WTC11 (cell line): ENCODE measurements around the gene RASSF9. TPM values are rescaled to one million over a fixed set of nuclear protein-coding genes. Genes with fewer than 3 reads are reported as not detected.

Source experiments
- ATAC-seq: fragments of 200-7000 bp; cut with Tn5 transposase; 2 replicates; pipeline ENCODE4 v1.10.0; 2021; ENCODE audit warnings: mild to moderate bottlenecking, moderate library complexity
- CTCF ChIA-PET: fragments of 300-600 bp; sonication (Branson Sonifier 250); formaldehyde crosslinking; loops from one replicate; lab custom pipeline; 2021; ENCODE audit warnings: antibody characterized with exemption; lab: Charles Lee
- POLR2A ChIA-PET: fragments of 350-600 bp; sonication (Branson Sonifier 250); formaldehyde crosslinking; loops from one replicate; lab custom pipeline; 2021; ENCODE audit warnings: antibody characterized with exemption; lab: Charles Lee
- DNase-seq: peaks from one replicate; pipeline ENCODE4 v3.0.0; 2021; ENCODE audit warnings: low spot score
- H3K27ac Mint-ChIP-seq: 2 replicates; pipeline ENCODE4 v1.8.0; 2021; ENCODE audit warnings: mixed read lengths
- H3K27me3 Mint-ChIP-seq: 2 replicates; pipeline ENCODE4 v1.8.0; 2021; ENCODE audit warnings: low read depth, mild to moderate bottlenecking, moderate library complexity, mixed read lengths
- H3K36me3 Mint-ChIP-seq: 2 replicates; pipeline ENCODE4 v1.8.0; 2021; ENCODE audit warnings: mixed read lengths
- H3K4me1 Mint-ChIP-seq: 2 replicates; pipeline ENCODE4 v1.8.0; 2022; ENCODE audit warnings: mixed read lengths
- H3K4me3 Mint-ChIP-seq: 2 replicates; pipeline ENCODE4 v1.8.0; 2021; ENCODE audit warnings: mild to moderate bottlenecking, moderate library complexity, mixed read lengths
- H3K9me3 Mint-ChIP-seq: 2 replicates; pipeline ENCODE4 v1.8.0; 2021; ENCODE audit warnings: mixed read lengths
- CBFB ChIP-seq: sonication (generic); formaldehyde crosslinking; IDR thresholded peaks from 2 replicates; pipeline ENCODE4 v1.8.1; 2022; ENCODE audit warnings: mild to moderate bottlenecking, low read depth, missing genetic modification reagents
- ELF4 ChIP-seq: sonication (generic); formaldehyde crosslinking; IDR thresholded peaks from 2 replicates; pipeline ENCODE4 v1.8.1; 2022; ENCODE audit warnings: low read depth, mild to moderate bottlenecking, moderate library complexity, missing genetic modification reagents
- ESRRA ChIP-seq: sonication (generic); formaldehyde crosslinking; IDR thresholded peaks from 2 replicates; pipeline ENCODE4 v1.8.1; 2022; ENCODE audit warnings: mild to moderate bottlenecking, missing genetic modification reagents, borderline replicate concordance
- ETV6 ChIP-seq: sonication (generic); formaldehyde crosslinking; IDR thresholded peaks from 2 replicates; pipeline ENCODE4 v1.8.1; 2022; ENCODE audit warnings: mild to moderate bottlenecking, missing genetic modification reagents
- FOXJ3 ChIP-seq: sonication (generic); formaldehyde crosslinking; IDR thresholded peaks from 2 replicates; pipeline ENCODE4 v1.9.0; 2021; ENCODE audit warnings: missing genetic modification reagents, mild to moderate bottlenecking, borderline replicate concordance
- IRF2 ChIP-seq: sonication (generic); formaldehyde crosslinking; IDR thresholded peaks from 2 replicates; pipeline ENCODE4 v1.8.0; 2022; ENCODE audit warnings: low read depth, missing genetic modification reagents, borderline replicate concordance
- MXD4 ChIP-seq: fragments of 250-450 bp; sonication (Bioruptor Pico); IDR thresholded peaks from 2 replicates; pipeline ENCODE4 v1.8.0; 2021; ENCODE audit warnings: mild to moderate bottlenecking, moderate library complexity, borderline replicate concordance
- NFE2L1 ChIP-seq: sonication (generic); formaldehyde crosslinking; IDR thresholded peaks from 2 replicates; pipeline ENCODE4 v1.8.1; 2023; ENCODE audit warnings: missing genetic modification reagents
- NFYB ChIP-seq: sonication (generic); formaldehyde crosslinking; conservative IDR thresholded peaks from 2 replicates; pipeline ENCODE4 v1.8.0; 2022; ENCODE audit warnings: low read depth, missing genetic modification reagents
- NR3C1 ChIP-seq: sonication (generic); formaldehyde crosslinking; conservative IDR thresholded peaks from 2 replicates; pipeline ENCODE4 v1.8.1; 2023; ENCODE audit warnings: low read depth, mild to moderate bottlenecking, missing genetic modification reagents
- SOX15 ChIP-seq: fragments of 250-450 bp; sonication (Bioruptor Pico); IDR thresholded peaks from 2 replicates; pipeline ENCODE4 v1.9.0; 2021; ENCODE audit warnings: mild to moderate bottlenecking
- SP1 ChIP-seq: sonication (generic); formaldehyde crosslinking; conservative IDR thresholded peaks from 2 replicates; pipeline ENCODE4 v1.8.1; 2022; ENCODE audit warnings: missing genetic modification reagents
- TCF7 ChIP-seq: sonication (generic); formaldehyde crosslinking; IDR thresholded peaks from 2 replicates; pipeline ENCODE4 v1.8.0; 2022; ENCODE audit warnings: mild to moderate bottlenecking, low read depth, missing genetic modification reagents, moderate library complexity
- TEAD1 ChIP-seq: sonication (generic); formaldehyde crosslinking; IDR thresholded peaks from 2 replicates; pipeline ENCODE4 v1.8.0; 2022; ENCODE audit warnings: mild to moderate bottlenecking, missing genetic modification reagents
- TEAD4 ChIP-seq: sonication (generic); formaldehyde crosslinking; IDR thresholded peaks from 2 replicates; pipeline ENCODE4 v1.8.0; 2022; ENCODE audit warnings: mild to moderate bottlenecking, missing genetic modification reagents
- ZNF121 ChIP-seq: sonication (generic); formaldehyde crosslinking; IDR thresholded peaks from 2 replicates; pipeline ENCODE4 v1.8.0; 2023; ENCODE audit warnings: missing genetic modification reagents
- ZNF219 ChIP-seq: sonication (generic); formaldehyde crosslinking; IDR thresholded peaks from 2 replicates; pipeline ENCODE4 v1.8.0; 2023; ENCODE audit warnings: missing genetic modification reagents, mild to moderate bottlenecking, borderline replicate concordance
- ZNF263 ChIP-seq: sonication (generic); formaldehyde crosslinking; IDR thresholded peaks from 2 replicates; pipeline ENCODE4 v1.8.1; 2022; ENCODE audit warnings: low read depth, mild to moderate bottlenecking, moderate library complexity, missing genetic modification reagents
- ZNF396 ChIP-seq: fragments of 250-450 bp; sonication (Bioruptor Pico); IDR thresholded peaks from 2 replicates; pipeline ENCODE4 v1.8.0; 2021; ENCODE audit warnings: mild to moderate bottlenecking, moderate library complexity, borderline replicate concordance
- total RNA-seq: library from RNA; stranded (reverse); gene quantifications from 3 replicates; pipeline ENCODE4 v1.2.3, GENCODE V29; 2021
- TF ChIP-seq, protein P1 (sequence below): sonication (generic); formaldehyde crosslinking; IDR thresholded peaks from 2 replicates; pipeline ENCODE4 v1.8.0; 2022; ENCODE audit warnings: mild to moderate bottlenecking, missing genetic modification reagents
- TF ChIP-seq, protein P2 (sequence below): sonication (generic); formaldehyde crosslinking; conservative IDR thresholded peaks from 2 replicates; pipeline ENCODE4 v1.8.1; 2022; ENCODE audit warnings: mild to moderate bottlenecking, missing genetic modification reagents
- TF ChIP-seq, protein P3 (sequence below): sonication (generic); formaldehyde crosslinking; IDR thresholded peaks from 2 replicates; pipeline ENCODE4 v1.8.0; 2022; ENCODE audit warnings: mild to moderate bottlenecking, missing genetic modification reagents
- TF ChIP-seq, protein P4 (sequence below): sonication (generic); formaldehyde crosslinking; conservative IDR thresholded peaks from 2 replicates; pipeline ENCODE4 v1.8.1; 2023; ENCODE audit warnings: mild to moderate bottlenecking, low read depth, missing genetic modification reagents, moderate library complexity
- TF ChIP-seq, protein P5 (sequence below): sonication (generic); formaldehyde crosslinking; IDR thresholded peaks from 2 replicates; pipeline ENCODE4 v1.8.1; 2022; ENCODE audit warnings: missing genetic modification reagents, borderline replicate concordance
- TF ChIP-seq, protein P6 (sequence below): sonication (generic); formaldehyde crosslinking; IDR thresholded peaks from 2 replicates; pipeline ENCODE4 v1.8.1; 2022; ENCODE audit warnings: mild to moderate bottlenecking, missing genetic modification reagents, moderate library complexity, borderline replicate concordance
- TF ChIP-seq, protein P7 (sequence below): sonication (generic); formaldehyde crosslinking; IDR thresholded peaks from 2 replicates; pipeline ENCODE4 v1.8.1; 2022; ENCODE audit warnings: low read depth, mild to moderate bottlenecking, moderate library complexity, missing genetic modification reagents, borderline replicate concordance
- TF ChIP-seq, protein P8 (sequence below): fragments of 250-450 bp; sonication (Bioruptor Pico); IDR thresholded peaks from 2 replicates; pipeline ENCODE4 v1.9.0; 2021; ENCODE audit warnings: mild to moderate bottlenecking

Gene RASSF9
- total RNA-seq, 1 experiment from 2014 or later = 0.33 TPM

DNA sequence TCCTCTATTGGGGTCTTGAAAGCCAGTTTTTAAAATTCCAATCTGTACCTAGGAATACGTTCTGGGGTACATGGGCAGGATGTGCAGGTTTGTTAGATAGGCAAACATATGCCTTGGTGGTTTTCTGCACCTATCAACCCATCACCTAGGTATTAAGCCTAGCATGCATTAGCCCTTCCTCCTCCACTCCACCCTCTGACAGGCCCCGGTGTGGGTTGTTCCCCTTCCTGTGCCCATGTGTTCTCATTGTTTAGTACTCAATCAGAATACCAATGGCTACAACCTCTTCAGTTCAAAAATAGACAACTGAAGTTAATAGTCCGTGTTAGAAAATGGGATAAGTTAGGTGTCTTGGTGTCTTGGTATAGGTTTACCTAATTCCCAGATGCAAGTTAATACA, 41.2 kb upstream of the RASSF9 start:
- Mint-ChIP-seq H3K36me3 (no peaks in the 10 kb centered on the region), H3K27ac (no peak overlapping the region), H3K9me3 (no peaks in the 10 kb centered on the region), H3K27me3 (no peaks in the 10 kb centered on the region), H3K4me1 (peaks cover 27% of the 10 kb centered on the region), H3K4me3 (no peak overlapping the region)
- DNase-seq (no peak), ATAC-seq (peak; percentile 56)
- ChIA-PET POLR2A (no interaction called here), CTCF (no interaction called here)
- TF ChIP-seq TCF7 (CRISPR knock-in tag) (no peak), TEAD4 (no peak), NR3C1 (CRISPR knock-in tag) (no peak), NFE2L1 (no peak), ZNF396 (CRISPR knock-in tag) (no peak), SOX15 (CRISPR knock-in tag) (no peak), NFYB (CRISPR knock-in tag) (no peak), ESRRA (CRISPR knock-in tag) (no peak)
- TF ChIP-seq, protein P1, sequence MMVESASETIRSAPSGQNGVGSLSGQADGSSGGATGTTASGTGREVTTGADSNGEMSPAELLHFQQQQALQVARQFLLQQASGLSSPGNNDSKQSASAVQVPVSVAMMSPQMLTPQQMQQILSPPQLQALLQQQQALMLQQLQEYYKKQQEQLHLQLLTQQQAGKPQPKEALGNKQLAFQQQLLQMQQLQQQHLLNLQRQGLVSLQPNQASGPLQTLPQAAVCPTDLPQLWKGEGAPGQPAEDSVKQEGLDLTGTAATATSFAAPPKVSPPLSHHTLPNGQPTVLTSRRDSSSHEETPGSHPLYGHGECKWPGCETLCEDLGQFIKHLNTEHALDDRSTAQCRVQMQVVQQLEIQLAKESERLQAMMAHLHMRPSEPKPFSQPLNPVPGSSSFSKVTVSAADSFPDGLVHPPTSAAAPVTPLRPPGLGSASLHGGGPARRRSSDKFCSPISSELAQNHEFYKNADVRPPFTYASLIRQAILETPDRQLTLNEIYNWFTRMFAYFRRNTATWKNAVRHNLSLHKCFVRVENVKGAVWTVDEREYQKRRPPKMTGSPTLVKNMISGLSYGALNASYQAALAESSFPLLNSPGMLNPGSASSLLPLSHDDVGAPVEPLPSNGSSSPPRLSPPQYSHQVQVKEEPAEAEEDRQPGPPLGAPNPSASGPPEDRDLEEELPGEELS (CRISPR knock-in tag) = no peak
- TF ChIP-seq, protein P2, sequence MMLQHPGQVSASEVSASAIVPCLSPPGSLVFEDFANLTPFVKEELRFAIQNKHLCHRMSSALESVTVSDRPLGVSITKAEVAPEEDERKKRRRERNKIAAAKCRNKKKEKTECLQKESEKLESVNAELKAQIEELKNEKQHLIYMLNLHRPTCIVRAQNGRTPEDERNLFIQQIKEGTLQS = no peak
- TF ChIP-seq, protein P3, sequence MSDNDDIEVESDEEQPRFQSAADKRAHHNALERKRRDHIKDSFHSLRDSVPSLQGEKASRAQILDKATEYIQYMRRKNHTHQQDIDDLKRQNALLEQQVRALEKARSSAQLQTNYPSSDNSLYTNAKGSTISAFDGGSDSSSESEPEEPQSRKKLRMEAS = no peak
- TF ChIP-seq, protein P4, sequence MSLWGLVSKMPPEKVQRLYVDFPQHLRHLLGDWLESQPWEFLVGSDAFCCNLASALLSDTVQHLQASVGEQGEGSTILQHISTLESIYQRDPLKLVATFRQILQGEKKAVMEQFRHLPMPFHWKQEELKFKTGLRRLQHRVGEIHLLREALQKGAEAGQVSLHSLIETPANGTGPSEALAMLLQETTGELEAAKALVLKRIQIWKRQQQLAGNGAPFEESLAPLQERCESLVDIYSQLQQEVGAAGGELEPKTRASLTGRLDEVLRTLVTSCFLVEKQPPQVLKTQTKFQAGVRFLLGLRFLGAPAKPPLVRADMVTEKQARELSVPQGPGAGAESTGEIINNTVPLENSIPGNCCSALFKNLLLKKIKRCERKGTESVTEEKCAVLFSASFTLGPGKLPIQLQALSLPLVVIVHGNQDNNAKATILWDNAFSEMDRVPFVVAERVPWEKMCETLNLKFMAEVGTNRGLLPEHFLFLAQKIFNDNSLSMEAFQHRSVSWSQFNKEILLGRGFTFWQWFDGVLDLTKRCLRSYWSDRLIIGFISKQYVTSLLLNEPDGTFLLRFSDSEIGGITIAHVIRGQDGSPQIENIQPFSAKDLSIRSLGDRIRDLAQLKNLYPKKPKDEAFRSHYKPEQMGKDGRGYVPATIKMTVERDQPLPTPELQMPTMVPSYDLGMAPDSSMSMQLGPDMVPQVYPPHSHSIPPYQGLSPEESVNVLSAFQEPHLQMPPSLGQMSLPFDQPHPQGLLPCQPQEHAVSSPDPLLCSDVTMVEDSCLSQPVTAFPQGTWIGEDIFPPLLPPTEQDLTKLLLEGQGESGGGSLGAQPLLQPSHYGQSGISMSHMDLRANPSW (CRISPR knock-in tag) = no peak

DNA sequence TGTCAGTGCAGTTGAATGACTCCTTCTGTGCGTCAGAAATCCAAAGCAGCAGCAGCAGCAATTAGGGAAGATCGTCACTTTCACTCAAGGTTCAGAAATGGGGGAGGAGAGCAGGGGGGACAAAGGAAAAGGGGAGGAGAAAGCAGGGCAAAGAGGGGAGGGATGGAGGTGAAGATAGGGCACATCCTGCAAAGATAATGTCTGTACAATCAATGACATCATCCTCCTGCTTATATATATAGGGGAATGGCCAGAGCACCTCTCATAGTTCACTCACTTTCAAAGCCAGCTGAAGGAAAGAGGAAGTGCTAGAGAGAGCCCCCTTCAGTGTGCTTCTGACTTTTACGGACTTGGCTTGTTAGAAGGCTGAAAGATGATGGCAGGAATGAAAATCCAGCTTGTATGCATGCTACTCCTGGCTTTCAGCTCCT, 37.8 kb upstream of the RASSF9 start, which contains the start of gene NTS:
Gene NTS, plus strand, starts transcription at position 265 of the 431 bp plus-strand sequence. Its CDS starts 109 bp downstream, at position 374.
- Mint-ChIP-seq H3K27me3 (no peaks in the 10 kb centered on the region), H3K27ac (peak within 1 kb of the TSS; percentile 27; the same call in 1 of the 2 replicates), H3K4me1 (peaks cover 33% of the 10 kb centered on the region), H3K36me3 (no peaks in the 10 kb centered on the region), H3K9me3 (no peaks in the 10 kb centered on the region), H3K4me3 (peak within 1 kb of the TSS; percentile 46)
- ChIA-PET POLR2A (no interaction called here), CTCF (interaction anchor here (0.6 to 1.1 kb wide), 4 partner anchors 298 to 449 kb away, joined by 3 to 5 read pairs (median 4); no protein-coding TSS in a partner anchor)
- DNase-seq (no peak), ATAC-seq (peak; percentile 90)
- TF ChIP-seq ELF4 (no peak), CBFB (CRISPR knock-in tag) (no peak), ZNF121 (no peak), ETV6 (CRISPR knock-in tag) (no peak), IRF2 (CRISPR knock-in tag) (no peak), FOXJ3 (no peak), SP1 (CRISPR knock-in tag) (no peak), MXD4 (CRISPR knock-in tag) (no peak), ZNF219 (CRISPR knock-in tag) (no peak), ZNF263 (CRISPR knock-in tag) (no peak), TEAD1 (CRISPR knock-in tag) (no peak)
- TF ChIP-seq, protein P3 = no peak
- TF ChIP-seq, protein P5, sequence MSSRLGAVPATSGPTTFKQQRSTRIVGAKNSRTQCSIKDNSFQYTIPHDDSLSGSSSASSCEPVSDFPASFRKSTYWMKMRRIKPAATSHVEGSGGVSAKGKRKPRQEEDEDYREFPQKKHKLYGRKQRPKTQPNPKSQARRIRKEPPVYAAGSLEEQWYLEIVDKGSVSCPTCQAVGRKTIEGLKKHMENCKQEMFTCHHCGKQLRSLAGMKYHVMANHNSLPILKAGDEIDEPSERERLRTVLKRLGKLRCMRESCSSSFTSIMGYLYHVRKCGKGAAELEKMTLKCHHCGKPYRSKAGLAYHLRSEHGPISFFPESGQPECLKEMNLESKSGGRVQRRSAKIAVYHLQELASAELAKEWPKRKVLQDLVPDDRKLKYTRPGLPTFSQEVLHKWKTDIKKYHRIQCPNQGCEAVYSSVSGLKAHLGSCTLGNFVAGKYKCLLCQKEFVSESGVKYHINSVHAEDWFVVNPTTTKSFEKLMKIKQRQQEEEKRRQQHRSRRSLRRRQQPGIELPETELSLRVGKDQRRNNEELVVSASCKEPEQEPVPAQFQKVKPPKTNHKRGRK (CRISPR knock-in tag) = no peak
- TF ChIP-seq, protein P6, sequence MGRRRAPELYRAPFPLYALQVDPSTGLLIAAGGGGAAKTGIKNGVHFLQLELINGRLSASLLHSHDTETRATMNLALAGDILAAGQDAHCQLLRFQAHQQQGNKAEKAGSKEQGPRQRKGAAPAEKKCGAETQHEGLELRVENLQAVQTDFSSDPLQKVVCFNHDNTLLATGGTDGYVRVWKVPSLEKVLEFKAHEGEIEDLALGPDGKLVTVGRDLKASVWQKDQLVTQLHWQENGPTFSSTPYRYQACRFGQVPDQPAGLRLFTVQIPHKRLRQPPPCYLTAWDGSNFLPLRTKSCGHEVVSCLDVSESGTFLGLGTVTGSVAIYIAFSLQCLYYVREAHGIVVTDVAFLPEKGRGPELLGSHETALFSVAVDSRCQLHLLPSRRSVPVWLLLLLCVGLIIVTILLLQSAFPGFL (CRISPR knock-in tag) = no peak
- TF ChIP-seq, protein P7, sequence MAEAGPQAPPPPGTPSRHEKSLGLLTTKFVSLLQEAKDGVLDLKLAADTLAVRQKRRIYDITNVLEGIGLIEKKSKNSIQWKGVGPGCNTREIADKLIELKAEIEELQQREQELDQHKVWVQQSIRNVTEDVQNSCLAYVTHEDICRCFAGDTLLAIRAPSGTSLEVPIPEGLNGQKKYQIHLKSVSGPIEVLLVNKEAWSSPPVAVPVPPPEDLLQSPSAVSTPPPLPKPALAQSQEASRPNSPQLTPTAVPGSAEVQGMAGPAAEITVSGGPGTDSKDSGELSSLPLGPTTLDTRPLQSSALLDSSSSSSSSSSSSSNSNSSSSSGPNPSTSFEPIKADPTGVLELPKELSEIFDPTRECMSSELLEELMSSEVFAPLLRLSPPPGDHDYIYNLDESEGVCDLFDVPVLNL (CRISPR knock-in tag) = no peak
- TF ChIP-seq, protein P8, sequence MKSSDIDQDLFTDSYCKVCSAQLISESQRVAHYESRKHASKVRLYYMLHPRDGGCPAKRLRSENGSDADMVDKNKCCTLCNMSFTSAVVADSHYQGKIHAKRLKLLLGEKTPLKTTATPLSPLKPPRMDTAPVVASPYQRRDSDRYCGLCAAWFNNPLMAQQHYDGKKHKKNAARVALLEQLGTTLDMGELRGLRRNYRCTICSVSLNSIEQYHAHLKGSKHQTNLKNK (CRISPR knock-in tag) = no peak
